ENCODE measurements around the gene METTL27.

GRCh38 chr7:73880755-73881328, 38.5 kb upstream of the METTL27 start:
- TF ChIP-seq ZNF232 (CRISPR knock-in tag; IDR thresholded peaks at IDR 0.05), result no peak
- no peak for TF ChIP-seq NR2C2 (CRISPR knock-in tag; IDR thresholded peaks at IDR 0.05)

Measured in WTC11 (cell line).